ENCODE results near the gene GRIK4. TPM values are rescaled to one million over a fixed set of nuclear protein-coding genes. Genes with fewer than 3 reads are reported as not detected.
A peak's percentile ranks its signal among the peaks of the same experiment; 100 is the strongest.

Gene GRIK4
- total RNA-seq, 2 donors from 2014 or later, result 0.05 to 1.7 TPM

DNA sequence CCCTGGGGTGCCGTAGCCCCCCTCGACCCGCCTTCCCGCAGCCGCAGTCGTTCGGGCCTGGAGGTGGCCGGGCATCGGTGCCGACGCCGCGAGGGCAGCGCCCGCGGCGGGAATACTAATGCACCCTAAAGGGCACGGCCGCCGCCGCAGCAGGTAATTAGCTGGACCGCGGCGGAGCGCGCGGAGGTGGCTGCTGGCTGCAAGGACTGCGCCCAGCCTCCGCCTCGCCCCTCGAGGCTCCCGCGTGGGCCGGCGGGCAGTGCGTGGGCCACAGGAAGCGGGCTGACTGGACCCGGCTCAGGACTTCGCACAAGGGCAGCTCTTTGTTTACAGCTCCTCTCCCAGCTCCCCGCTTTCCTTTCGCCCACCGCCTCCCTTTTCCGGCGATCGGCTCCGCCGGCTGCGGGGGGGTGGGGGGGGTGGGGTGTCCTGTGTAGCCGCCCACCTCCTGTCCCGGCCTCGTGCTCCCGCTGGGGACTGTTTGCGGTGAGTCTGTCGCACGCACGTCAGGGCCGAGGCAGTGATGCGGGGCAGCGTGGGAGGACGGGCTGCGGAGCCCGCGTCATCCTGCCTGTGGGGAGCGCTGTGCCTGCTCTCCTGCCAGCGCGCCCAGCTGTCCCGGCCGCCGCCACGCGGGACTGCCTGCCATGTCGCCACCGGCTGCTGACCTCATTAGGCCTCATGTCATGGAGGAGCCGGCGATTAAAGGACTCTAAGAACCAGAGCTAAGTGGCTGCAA is 53.2 kb downstream of the GRIK4 start:
- Histone ChIP-seq H3K27me3 (replicated peaks; ENCODE audit: insufficient read depth) (no peaks in the 10 kb centered on the region), H3K9me3 (no peaks in the 10 kb centered on the region), H3K36me3 (no peaks in the 10 kb centered on the region), H3K4me1 (replicated peaks) (no peaks in the 10 kb centered on the region), H3K27ac (no peak overlapping the region), H3K4me3 (peak overlapping the region; percentile 21 to 24)
- DNase-seq (ENCODE audit: low spot score), result no peak
- intact Hi-C loops (cut with DNase I), result no loop called here
- 2% methylated on average over 51 of the region's 75 CpGs for WGBS
- no peak for TF ChIP-seq CTCF (IDR thresholded peaks at IDR 0.05)

DNA sequence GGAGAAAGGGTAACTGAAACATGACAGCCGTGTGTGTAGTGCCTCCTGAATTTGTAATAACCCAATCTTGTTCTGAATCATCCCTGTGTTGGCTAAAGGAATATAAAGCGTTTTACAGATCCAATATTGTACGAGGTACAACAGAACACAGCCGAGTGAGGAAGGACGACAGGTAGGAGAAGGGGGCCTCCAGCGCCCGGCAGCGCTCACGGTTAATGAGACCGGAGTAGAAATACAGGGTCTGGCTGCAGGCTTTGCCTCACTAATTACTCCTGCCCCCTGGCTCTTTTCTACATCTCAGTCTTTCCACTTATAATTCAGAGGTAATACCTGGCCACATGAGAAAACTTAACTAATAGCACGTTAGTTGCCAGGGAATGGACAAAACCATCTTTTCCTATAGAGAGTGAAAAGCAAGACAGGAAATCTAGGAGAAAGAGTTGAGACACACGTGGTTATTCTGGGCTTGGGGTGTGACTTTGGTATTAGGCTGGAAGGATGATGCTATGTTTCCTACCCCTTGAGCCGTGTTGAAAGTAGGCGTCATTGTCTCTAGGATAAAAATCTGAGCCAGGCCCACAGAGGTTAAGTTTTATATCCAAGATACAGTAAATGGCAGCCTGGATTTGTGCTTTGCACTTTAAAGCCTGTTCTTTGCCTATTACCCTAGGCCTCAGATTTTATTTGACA is 54.1 kb downstream of the GRIK4 start:
- H3K27me3 ChIP-seq (replicated peaks; ENCODE audit: insufficient read depth), result no peaks in the 10 kb centered on the region
- TF ChIP-seq POLR2AphosphoS5 (IDR thresholded peaks at IDR 0.05) (no peak), POLR2A (IDR thresholded peaks at IDR 0.05) (no peak), CTCF (IDR thresholded peaks at IDR 0.05) (no peak)
- no peak overlapping the region for H3K4me3 ChIP-seq
- DNase-seq (ENCODE audit: low spot score), result no peak
- intact Hi-C loops (cut with DNase I), result no loop called here
- no peaks in the 10 kb centered on the region for H3K9me3 ChIP-seq
- no peak overlapping the region for H3K27ac ChIP-seq
- no peaks in the 10 kb centered on the region for H3K36me3 ChIP-seq
- WGBS, result 88% methylated on average over 14 of the region's 14 CpGs
- H3K4me1 ChIP-seq (replicated peaks), result no peaks in the 10 kb centered on the region

GRCh38 chr11:120566176-120566575 is 54.6 kb downstream of the GRIK4 start:
- no peaks in the 10 kb centered on the region for H3K36me3 ChIP-seq
- no peak overlapping the region for H3K27ac ChIP-seq
- H3K4me3 ChIP-seq, result no peak overlapping the region
- TF ChIP-seq POLR2A (IDR thresholded peaks at IDR 0.05), result no peak
- no peak for TF ChIP-seq CTCF (IDR thresholded peaks at IDR 0.05)
- no peak for TF ChIP-seq POLR2AphosphoS5 (IDR thresholded peaks at IDR 0.05)
- H3K9me3 ChIP-seq, result no peaks in the 10 kb centered on the region
- DNase-seq (ENCODE audit: low spot score), result no peak
- no peaks in the 10 kb centered on the region for H3K4me1 ChIP-seq (replicated peaks)
- no peaks in the 10 kb centered on the region for H3K27me3 ChIP-seq (replicated peaks; ENCODE audit: insufficient read depth)
- intact Hi-C loops (cut with DNase I), result no loop called here
- WGBS, result 66% methylated on average over 5 of the region's 5 CpGs

GRCh38 chr11:120568572-120569307 is 57.2 kb downstream of the GRIK4 start:
- no peak for DNase-seq (ENCODE audit: low spot score)
- no peaks in the 10 kb centered on the region for H3K4me1 ChIP-seq (replicated peaks)
- H3K36me3 ChIP-seq, result no peaks in the 10 kb centered on the region
- TF ChIP-seq POLR2AphosphoS5 (IDR thresholded peaks at IDR 0.05), result no peak
- no peak overlapping the region for H3K27ac ChIP-seq
- WGBS, result 81% methylated on average over 8 of the region's 8 CpGs
- no peak overlapping the region for H3K4me3 ChIP-seq
- intact Hi-C loops (cut with DNase I), result no loop called here
- H3K9me3 ChIP-seq, result no peaks in the 10 kb centered on the region
- no peaks in the 10 kb centered on the region for H3K27me3 ChIP-seq (replicated peaks; ENCODE audit: insufficient read depth)

DNA sequence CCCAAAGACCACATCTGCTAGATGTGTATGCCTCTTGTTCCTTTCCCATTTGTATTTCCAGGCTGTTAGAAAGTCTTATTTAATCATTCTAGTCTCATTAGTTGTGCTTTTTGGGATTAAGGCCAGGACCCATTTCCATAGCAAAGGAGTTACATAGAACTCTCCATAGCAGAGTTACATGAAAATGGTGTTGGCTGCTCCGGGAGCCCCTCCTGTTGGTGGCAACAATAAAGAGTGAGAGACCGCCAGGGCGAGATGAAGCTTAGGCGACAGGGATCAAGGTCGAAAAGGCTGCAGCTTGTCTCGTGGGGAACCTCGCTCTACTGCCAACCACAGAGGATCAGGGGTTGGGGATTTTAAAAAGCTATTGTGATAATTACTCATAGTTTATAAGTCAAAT is 58.3 kb downstream of the GRIK4 start:
- no peak for DNase-seq (ENCODE audit: low spot score)
- Histone ChIP-seq H3K27ac (no peak overlapping the region), H3K9me3 (no peaks in the 10 kb centered on the region), H3K27me3 (replicated peaks; ENCODE audit: insufficient read depth) (no peaks in the 10 kb centered on the region), H3K4me3 (no peak overlapping the region), H3K4me1 (replicated peaks) (no peaks in the 10 kb centered on the region), H3K36me3 (no peaks in the 10 kb centered on the region)
- intact Hi-C loops (cut with DNase I), result no loop called here
- TF ChIP-seq POLR2AphosphoS5 (IDR thresholded peaks at IDR 0.05), result no peak
- 77% methylated on average over 7 of the region's 7 CpGs for WGBS
